Ishikawa (cell line): ENCODE measurements around the gene NTNG1.

Experiments
- CEBPB ChIP-seq: IDR thresholded peaks from 2 replicates; pipeline ENCODE4 v1.6.1; 2012
- CREB1 ChIP-seq: IDR thresholded peaks from 2 replicates; pipeline ENCODE4 v1.6.1; 2012; ENCODE audit warnings: low read depth
- EGR1 ChIP-seq: IDR thresholded peaks from 2 replicates; pipeline ENCODE4 v1.6.1; 2012
- EP300 ChIP-seq: IDR thresholded peaks from 2 replicates; pipeline ENCODE4 v1.6.1; 2012; ENCODE audit warnings: borderline replicate concordance
- FOXM1 ChIP-seq: IDR thresholded peaks from 2 replicates; pipeline ENCODE4 v1.6.1; 2012; ENCODE audit warnings: low read depth, borderline replicate concordance
- MAX ChIP-seq: IDR thresholded peaks from 2 replicates; pipeline ENCODE4 v1.6.1; 2012
- NFIC ChIP-seq: IDR thresholded peaks from 2 replicates; pipeline ENCODE4 v1.6.1; 2012
- RAD21 ChIP-seq: IDR thresholded peaks from 2 replicates; pipeline ENCODE4 v1.6.1; 2012; ENCODE audit warnings: low read depth
- REST ChIP-seq: IDR thresholded peaks from 2 replicates; pipeline ENCODE4 v1.6.1; 2012; ENCODE audit warnings: low read depth, mild to moderate bottlenecking
- TAF1 ChIP-seq: IDR thresholded peaks from 2 replicates; pipeline ENCODE4 v1.6.1; 2012; ENCODE audit warnings: low read depth, mild to moderate bottlenecking
- TCF12 ChIP-seq: IDR thresholded peaks from 2 replicates; pipeline ENCODE4 v1.6.1; 2012; ENCODE audit warnings: low read depth
- TEAD4 ChIP-seq: IDR thresholded peaks from 2 replicates; pipeline ENCODE4 v1.6.1; 2012
- USF1 ChIP-seq: IDR thresholded peaks from 2 replicates; pipeline ENCODE4 v1.6.1; 2012
- YY1 ChIP-seq: IDR thresholded peaks from 2 replicates; pipeline ENCODE4 v1.6.1; 2012; ENCODE audit warnings: low read depth
- ZBTB7A ChIP-seq: IDR thresholded peaks from 2 replicates; pipeline ENCODE4 v1.6.1; 2012; ENCODE audit warnings: low read depth

Gene NTNG1

GRCh38 chr1:107309962-107310361 lies 169.1 kb downstream of the NTNG1 start:
- no peak for TF ChIP-seq CEBPB
- TF ChIP-seq EGR1: no peak
- no peak for TF ChIP-seq YY1
- TF ChIP-seq MAX: no peak
- TF ChIP-seq REST: no peak
- TF ChIP-seq RAD21: no peak
- TF ChIP-seq CREB1: no peak
- no peak for TF ChIP-seq TCF12
- TF ChIP-seq TEAD4: no peak
- no peak for TF ChIP-seq TAF1
- TF ChIP-seq FOXM1: no peak
- TF ChIP-seq NFIC: no peak
- TF ChIP-seq ZBTB7A: no peak
- TF ChIP-seq USF1: no peak
- TF ChIP-seq EP300: no peak

- TF ChIP-seq EGR1 (no peak), EP300 (no peak), NFIC (no peak), CEBPB (no peak), TAF1 (no peak), MAX (no peak)
Measured at GRCh38 chr1:107315652-107316051, 174.8 kb downstream of the NTNG1 start.

- TF ChIP-seq MAX (no peak), TEAD4 (no peak), TAF1 (no peak), RAD21 (no peak), USF1 (no peak), TCF12 (no peak), REST (no peak), CREB1 (no peak), EGR1 (no peak), NFIC (no peak), ZBTB7A (no peak), EP300 (no peak), CEBPB (no peak), YY1 (no peak), FOXM1 (no peak)
Measured at GRCh38 chr1:107318932-107319331, 178.1 kb downstream of the NTNG1 start.

GRCh38 chr1:107323784-107324183 lies 182.9 kb downstream of the NTNG1 start:
- TF ChIP-seq EGR1 (no peak), YY1 (no peak), CEBPB (no peak)

- TF ChIP-seq TEAD4 (no peak), CREB1 (no peak), CEBPB (no peak), TAF1 (no peak), EP300 (no peak), USF1 (no peak), MAX (no peak), EGR1 (no peak), ZBTB7A (no peak), TCF12 (no peak), FOXM1 (no peak), RAD21 (no peak), YY1 (no peak), REST (no peak), NFIC (no peak)
Measured at GRCh38 chr1:107326824-107327445, 186.1 kb downstream of the NTNG1 start.
